Right lobe of liver (tissue), 4 donors: Measurements from ENCODE around the gene PDLIM5.

Experiments
- POLR2A ChIP-seq: fragments of 450-650 bp; IDR thresholded peaks from one replicate; pipeline ENCODE4 v1.6.1; 2017; ENCODE audit warnings: antibody characterized with exemption, mild to moderate bottlenecking
- TF ChIP-seq, protein P1 (sequence below), 4 donors: fragments of 200-600 bp in 3 of 4; fragments of 450-650 bp in 1 of 4; IDR thresholded peaks; one replicate each; pipeline versions ENCODE4 v1.5.1 to v1.8.0; 2016 to 2022; ENCODE audit warnings: antibody characterized with exemption in 4 of 4, mild to moderate bottlenecking in 2 of 4
- donor health status: DM: no; HTN: no; CAD: no.
- donor health status: DM: no; HTN: no; CAD: no.
- donor health status: DM: no; HTN: yes; CAD: no.

DNA sequence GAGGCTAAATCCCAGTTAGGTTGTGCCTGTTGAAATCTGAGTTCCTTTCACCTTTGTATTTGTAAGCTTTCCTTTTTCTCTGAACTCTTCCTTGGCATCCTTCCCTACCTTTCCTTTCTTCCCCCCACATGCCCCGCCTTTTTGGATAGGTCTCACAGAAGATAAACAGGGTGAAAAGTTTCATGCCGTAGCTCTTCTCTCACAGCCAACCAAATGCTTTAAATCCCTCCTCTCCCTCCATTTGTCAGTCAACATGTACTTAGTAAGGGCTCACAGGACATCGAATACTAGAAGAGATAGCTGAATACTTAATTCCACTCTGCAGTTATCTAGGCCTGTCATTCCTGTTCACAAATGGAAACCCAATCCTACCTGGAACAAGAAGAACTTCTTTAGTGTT lies 198.9 kb downstream of the PDLIM5 start:
- TF ChIP-seq, protein P1, sequence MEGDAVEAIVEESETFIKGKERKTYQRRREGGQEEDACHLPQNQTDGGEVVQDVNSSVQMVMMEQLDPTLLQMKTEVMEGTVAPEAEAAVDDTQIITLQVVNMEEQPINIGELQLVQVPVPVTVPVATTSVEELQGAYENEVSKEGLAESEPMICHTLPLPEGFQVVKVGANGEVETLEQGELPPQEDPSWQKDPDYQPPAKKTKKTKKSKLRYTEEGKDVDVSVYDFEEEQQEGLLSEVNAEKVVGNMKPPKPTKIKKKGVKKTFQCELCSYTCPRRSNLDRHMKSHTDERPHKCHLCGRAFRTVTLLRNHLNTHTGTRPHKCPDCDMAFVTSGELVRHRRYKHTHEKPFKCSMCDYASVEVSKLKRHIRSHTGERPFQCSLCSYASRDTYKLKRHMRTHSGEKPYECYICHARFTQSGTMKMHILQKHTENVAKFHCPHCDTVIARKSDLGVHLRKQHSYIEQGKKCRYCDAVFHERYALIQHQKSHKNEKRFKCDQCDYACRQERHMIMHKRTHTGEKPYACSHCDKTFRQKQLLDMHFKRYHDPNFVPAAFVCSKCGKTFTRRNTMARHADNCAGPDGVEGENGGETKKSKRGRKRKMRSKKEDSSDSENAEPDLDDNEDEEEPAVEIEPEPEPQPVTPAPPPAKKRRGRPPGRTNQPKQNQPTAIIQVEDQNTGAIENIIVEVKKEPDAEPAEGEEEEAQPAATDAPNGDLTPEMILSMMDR (IDR thresholded peaks at IDR 0.05), result no peak
- no peak for TF ChIP-seq POLR2A
